ENCODE data around the gene PPP6R2.

The PPP6R2 gene

DNA sequence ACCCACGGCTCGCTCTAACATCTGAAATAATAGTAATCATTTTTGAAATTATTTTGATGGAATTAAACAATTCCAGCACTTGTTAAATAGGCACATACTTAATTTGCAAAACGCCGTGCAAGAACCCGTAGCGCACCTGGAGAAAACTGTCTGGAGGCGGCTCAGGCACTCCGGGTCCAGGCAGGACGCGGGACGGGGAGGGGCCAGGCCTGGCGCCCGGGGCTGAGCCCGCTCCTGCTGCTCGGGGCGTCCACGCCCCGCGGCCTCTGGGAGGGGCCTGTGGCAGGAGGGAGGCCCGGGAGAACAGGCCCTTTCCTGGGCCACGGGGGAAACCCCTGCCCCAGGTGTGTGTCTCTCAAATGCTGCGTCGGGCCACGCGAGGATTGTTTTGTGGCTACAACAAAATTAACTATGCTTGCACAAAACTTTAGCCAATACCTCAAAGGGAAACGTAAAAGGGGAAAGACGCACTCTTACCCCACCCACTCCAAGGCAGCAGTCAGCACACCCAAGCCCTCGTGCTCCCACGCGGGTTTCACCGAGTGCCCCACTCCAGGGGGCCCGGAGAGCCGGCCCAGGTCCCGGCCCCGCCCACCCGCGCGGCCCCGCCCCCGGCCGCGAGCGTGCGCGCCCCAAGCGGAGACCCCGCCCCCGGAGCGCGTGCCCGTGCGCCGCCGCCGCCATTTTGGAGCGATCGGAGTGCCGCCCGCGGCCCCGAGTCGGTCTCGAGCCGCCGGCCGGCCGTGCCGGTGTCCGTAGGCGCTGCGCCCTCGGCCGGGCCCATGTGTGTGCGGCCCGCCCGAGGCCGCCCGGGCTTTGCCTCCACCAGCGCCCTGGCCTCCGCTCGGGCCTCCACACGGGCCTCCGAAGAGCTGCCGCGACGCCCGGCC lies at the start of gene PPP6R2:
Gene PPP6R2 (plus strand): TSS at position 677 of the 890 bp plus-strand sequence. CDS start 50,582 bp downstream, outside the sequence.
- Histone ChIP-seq H3K4me3 (ENCODE audit: low read length) (peak within 1 kb of the TSS; percentile 76), H3K9ac (ENCODE audit: low read depth, low read length) (peak within 1 kb of the TSS; percentile 83; the same call in 1 of the 2 replicates), H3K9me3 (ENCODE audit: insufficient read depth, low read depth, low read length) (no peaks in the 10 kb centered on the region; the same call in 1 of the 2 replicates), H3K36me3 (ENCODE audit: insufficient read depth, low read depth, low read length) (no peaks in the 10 kb centered on the region), H3K27ac (ENCODE audit: low read length) (no peak within 1 kb of the TSS), H3K27me3 (ENCODE audit: insufficient read depth, low read length) (0 out of 2 replicates have a peak, but pooled peaks cover 4% of the 10 kb centered on the region), H3K4me1 (ENCODE audit: insufficient read depth, low read length) (no peaks in the 10 kb centered on the region)

- H3K9me3 ChIP-seq (ENCODE audit: insufficient read depth, low read depth, low read length), result no peaks in the 10 kb centered on the region
- peak overlapping the region; percentile 47; the same call in 1 of the 2 replicates for H3K4me3 ChIP-seq (ENCODE audit: low read length)
- peak overlapping the region; percentile 54; the same call in 1 of the 2 replicates for H3K9ac ChIP-seq (ENCODE audit: low read depth, low read length)
- H3K36me3 ChIP-seq (ENCODE audit: insufficient read depth, low read depth, low read length), result peaks cover 17% of the 10 kb centered on the region
- peaks cover 12% of the 10 kb centered on the region; the same call in 1 of the 2 replicates for H3K4me1 ChIP-seq (ENCODE audit: insufficient read depth, low read length)
- no peaks in the 10 kb centered on the region for H3K27me3 ChIP-seq (ENCODE audit: insufficient read depth, low read length)
- peak overlapping the region; percentile 79 for H3K27ac ChIP-seq (ENCODE audit: low read length)
Measured at GRCh38 chr22:50293441-50294318, 49.4 kb upstream of the PPP6R2 start.

GRCh38 chr22:50294319-50294656 lies 48.8 kb upstream of the PPP6R2 start:
- H3K4me1 ChIP-seq (ENCODE audit: insufficient read depth, low read length), result peaks cover 12% of the 10 kb centered on the region; the same call in 1 of the 2 replicates
- H3K36me3 ChIP-seq (ENCODE audit: insufficient read depth, low read depth, low read length), result peaks cover 11% of the 10 kb centered on the region
- peak overlapping the region; percentile 53; the same call in 1 of the 2 replicates for H3K9ac ChIP-seq (ENCODE audit: low read depth, low read length)
- H3K9me3 ChIP-seq (ENCODE audit: insufficient read depth, low read depth, low read length), result no peaks in the 10 kb centered on the region
- no peaks in the 10 kb centered on the region for H3K27me3 ChIP-seq (ENCODE audit: insufficient read depth, low read length)
- H3K27ac ChIP-seq (ENCODE audit: low read length), result no peak overlapping the region
- H3K4me3 ChIP-seq (ENCODE audit: low read length), result no peak overlapping the region

- Histone ChIP-seq H3K36me3 (ENCODE audit: insufficient read depth, low read depth, low read length) (no peaks in the 10 kb centered on the region), H3K9me3 (ENCODE audit: insufficient read depth, low read depth, low read length) (no peaks in the 10 kb centered on the region), H3K9ac (ENCODE audit: low read depth, low read length) (no peak overlapping the region), H3K27ac (ENCODE audit: low read length) (no peak overlapping the region), H3K27me3 (ENCODE audit: insufficient read depth, low read length) (no peaks in the 10 kb centered on the region), H3K4me3 (ENCODE audit: low read length) (no peak overlapping the region), H3K4me1 (ENCODE audit: insufficient read depth, low read length) (peaks cover 12% of the 10 kb centered on the region; the same call in 1 of the 2 replicates)
Measured at GRCh38 chr22:50296658-50297490, 46.3 kb upstream of the PPP6R2 start.

GRCh38 chr22:50297510-50298265 lies 45.4 kb upstream of the PPP6R2 start:
- no peaks in the 10 kb centered on the region for H3K27me3 ChIP-seq (ENCODE audit: insufficient read depth, low read length)
- peaks cover 10% of the 10 kb centered on the region; the same call in 1 of the 2 replicates for H3K4me1 ChIP-seq (ENCODE audit: insufficient read depth, low read length)
- H3K9ac ChIP-seq (ENCODE audit: low read depth, low read length), result no peak overlapping the region
- H3K9me3 ChIP-seq (ENCODE audit: insufficient read depth, low read depth, low read length), result no peaks in the 10 kb centered on the region
- no peak overlapping the region for H3K4me3 ChIP-seq (ENCODE audit: low read length)
- H3K36me3 ChIP-seq (ENCODE audit: insufficient read depth, low read depth, low read length), result no peaks in the 10 kb centered on the region
- no peak overlapping the region for H3K27ac ChIP-seq (ENCODE audit: low read length)

DNA sequence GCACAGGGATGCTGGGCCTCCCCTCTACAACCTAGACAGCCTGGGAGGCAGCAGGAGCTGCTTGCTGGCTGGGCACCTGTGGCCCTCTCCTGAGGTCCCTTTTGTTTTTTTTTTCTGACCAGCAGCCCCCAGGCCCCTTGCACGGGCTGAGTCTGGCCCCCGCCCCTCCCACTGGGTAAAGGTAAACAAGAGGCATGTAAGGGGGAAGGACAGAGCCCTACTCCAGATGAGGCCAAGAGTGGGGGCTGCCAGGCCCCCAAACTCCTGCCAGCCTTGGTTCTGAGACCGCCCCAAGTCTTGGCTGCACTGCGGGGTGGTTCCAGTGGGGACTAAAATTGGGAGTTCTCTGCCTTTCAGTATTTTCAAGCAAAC lies 44.9 kb upstream of the PPP6R2 start:
- no peak overlapping the region for H3K9ac ChIP-seq (ENCODE audit: low read depth, low read length)
- no peaks in the 10 kb centered on the region for H3K27me3 ChIP-seq (ENCODE audit: insufficient read depth, low read length)
- no peaks in the 10 kb centered on the region for H3K9me3 ChIP-seq (ENCODE audit: insufficient read depth, low read depth, low read length)
- no peaks in the 10 kb centered on the region for H3K36me3 ChIP-seq (ENCODE audit: insufficient read depth, low read depth, low read length)
- H3K4me3 ChIP-seq (ENCODE audit: low read length), result no peak overlapping the region
- no peak overlapping the region for H3K27ac ChIP-seq (ENCODE audit: low read length)
- H3K4me1 ChIP-seq (ENCODE audit: insufficient read depth, low read length), result peaks cover 5% of the 10 kb centered on the region; the same call in 1 of the 2 replicates

GRCh38 chr22:50298937-50299784 lies 44.0 kb upstream of the PPP6R2 start:
- no peaks in the 10 kb centered on the region for H3K36me3 ChIP-seq (ENCODE audit: insufficient read depth, low read depth, low read length)
- no peaks in the 10 kb centered on the region for H3K9me3 ChIP-seq (ENCODE audit: insufficient read depth, low read depth, low read length)
- H3K9ac ChIP-seq (ENCODE audit: low read depth, low read length), result no peak overlapping the region
- no peak overlapping the region for H3K27ac ChIP-seq (ENCODE audit: low read length)
- peaks cover 6% of the 10 kb centered on the region; the same call in 1 of the 2 replicates for H3K4me1 ChIP-seq (ENCODE audit: insufficient read depth, low read length)
- peak overlapping the region; percentile 58; the same call in 1 of the 2 replicates for H3K4me3 ChIP-seq (ENCODE audit: low read length)
- no peaks in the 10 kb centered on the region for H3K27me3 ChIP-seq (ENCODE audit: insufficient read depth, low read length)

GRCh38 chr22:50299785-50300619 lies 43.1 kb upstream of the PPP6R2 start:
- Histone ChIP-seq H3K27me3 (ENCODE audit: insufficient read depth, low read length) (no peaks in the 10 kb centered on the region), H3K36me3 (ENCODE audit: insufficient read depth, low read depth, low read length) (no peaks in the 10 kb centered on the region), H3K4me3 (ENCODE audit: low read length) (peak overlapping the region; percentile 58; the same call in 1 of the 2 replicates), H3K4me1 (ENCODE audit: insufficient read depth, low read length) (peaks cover 7% of the 10 kb centered on the region; the same call in 1 of the 2 replicates), H3K27ac (ENCODE audit: low read length) (no peak overlapping the region), H3K9me3 (ENCODE audit: insufficient read depth, low read depth, low read length) (no peaks in the 10 kb centered on the region), H3K9ac (ENCODE audit: low read depth, low read length) (no peak overlapping the region; the same call in 1 of the 2 replicates)

GRCh38 chr22:50300620-50301257 lies 42.4 kb upstream of the PPP6R2 start:
- no peaks in the 10 kb centered on the region for H3K9me3 ChIP-seq (ENCODE audit: insufficient read depth, low read depth, low read length)
- no peaks in the 10 kb centered on the region for H3K36me3 ChIP-seq (ENCODE audit: insufficient read depth, low read depth, low read length)
- peaks cover 8% of the 10 kb centered on the region for H3K4me1 ChIP-seq (ENCODE audit: insufficient read depth, low read length)
- peaks cover under 1% of the 10 kb centered on the region; the same call in 1 of the 2 replicates for H3K27me3 ChIP-seq (ENCODE audit: insufficient read depth, low read length)
- H3K27ac ChIP-seq (ENCODE audit: low read length), result no peak overlapping the region
- no peak overlapping the region for H3K9ac ChIP-seq (ENCODE audit: low read depth, low read length)
- no peak overlapping the region for H3K4me3 ChIP-seq (ENCODE audit: low read length)

Measured in iPS-20b (cell line).